GM19193 (cell line): ENCODE results near the gene GTF3C2.

Source experiments
- POLR2A ChIP-seq: IDR thresholded peaks from 4 replicates; pipeline ENCODE4 v1.6.1; 2011; ENCODE audit not compliant: insufficient read depth, insufficient read length; ENCODE audit errors: extremely low read depth

Gene GTF3C2, protein sequence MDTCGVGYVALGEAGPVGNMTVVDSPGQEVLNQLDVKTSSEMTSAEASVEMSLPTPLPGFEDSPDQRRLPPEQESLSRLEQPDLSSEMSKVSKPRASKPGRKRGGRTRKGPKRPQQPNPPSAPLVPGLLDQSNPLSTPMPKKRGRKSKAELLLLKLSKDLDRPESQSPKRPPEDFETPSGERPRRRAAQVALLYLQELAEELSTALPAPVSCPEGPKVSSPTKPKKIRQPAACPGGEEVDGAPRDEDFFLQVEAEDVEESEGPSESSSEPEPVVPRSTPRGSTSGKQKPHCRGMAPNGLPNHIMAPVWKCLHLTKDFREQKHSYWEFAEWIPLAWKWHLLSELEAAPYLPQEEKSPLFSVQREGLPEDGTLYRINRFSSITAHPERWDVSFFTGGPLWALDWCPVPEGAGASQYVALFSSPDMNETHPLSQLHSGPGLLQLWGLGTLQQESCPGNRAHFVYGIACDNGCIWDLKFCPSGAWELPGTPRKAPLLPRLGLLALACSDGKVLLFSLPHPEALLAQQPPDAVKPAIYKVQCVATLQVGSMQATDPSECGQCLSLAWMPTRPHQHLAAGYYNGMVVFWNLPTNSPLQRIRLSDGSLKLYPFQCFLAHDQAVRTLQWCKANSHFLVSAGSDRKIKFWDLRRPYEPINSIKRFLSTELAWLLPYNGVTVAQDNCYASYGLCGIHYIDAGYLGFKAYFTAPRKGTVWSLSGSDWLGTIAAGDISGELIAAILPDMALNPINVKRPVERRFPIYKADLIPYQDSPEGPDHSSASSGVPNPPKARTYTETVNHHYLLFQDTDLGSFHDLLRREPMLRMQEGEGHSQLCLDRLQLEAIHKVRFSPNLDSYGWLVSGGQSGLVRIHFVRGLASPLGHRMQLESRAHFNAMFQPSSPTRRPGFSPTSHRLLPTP

GRCh38 chr2:27356382-27357181 lies at the start of gene GTF3C2:
TSS of gene GTF3C2 (minus strand) at chr2:27356764. CDS start at chr2:27343554, 13,210 bp downstream.
- peak; percentile 69 for TF ChIP-seq POLR2A

DNA sequence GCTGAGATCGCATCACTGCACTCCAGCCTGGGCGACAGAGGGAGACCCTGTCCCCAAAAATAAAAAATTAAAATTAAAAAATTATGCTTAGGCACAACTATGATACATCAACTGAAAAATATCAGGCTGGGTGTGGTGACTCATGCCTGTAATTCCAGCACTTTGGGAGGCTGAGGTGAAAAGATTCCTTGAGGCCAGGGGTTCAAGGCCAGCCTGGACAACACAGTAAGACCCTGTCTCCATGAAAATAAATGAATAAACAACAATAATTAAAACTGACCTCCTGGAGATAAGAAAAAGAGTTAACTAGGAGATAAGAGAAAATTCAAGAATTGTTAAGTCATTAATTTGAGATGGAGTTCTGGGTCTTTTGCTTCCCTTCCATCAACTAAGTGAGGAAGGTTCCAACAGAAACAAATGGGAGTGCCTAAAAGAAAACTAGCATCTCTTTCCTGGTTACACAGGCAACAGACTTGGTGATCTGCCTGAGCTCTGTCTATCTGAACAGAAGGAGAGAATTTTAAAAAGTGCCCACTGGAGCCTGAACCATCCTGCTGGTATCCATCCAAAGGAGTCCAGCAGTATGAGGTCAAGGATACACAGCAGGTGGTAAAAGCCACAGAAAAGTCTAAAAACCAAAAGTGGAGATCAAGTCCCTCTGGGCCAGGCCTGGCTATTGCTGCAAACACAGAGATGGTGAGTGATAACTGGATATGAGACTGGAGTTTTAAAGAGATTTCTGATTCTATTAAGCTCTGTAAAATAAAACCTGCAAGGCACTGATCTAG lies 44.0 kb upstream of the GTF3C2 start:
- TF ChIP-seq POLR2A, result no peak

DNA sequence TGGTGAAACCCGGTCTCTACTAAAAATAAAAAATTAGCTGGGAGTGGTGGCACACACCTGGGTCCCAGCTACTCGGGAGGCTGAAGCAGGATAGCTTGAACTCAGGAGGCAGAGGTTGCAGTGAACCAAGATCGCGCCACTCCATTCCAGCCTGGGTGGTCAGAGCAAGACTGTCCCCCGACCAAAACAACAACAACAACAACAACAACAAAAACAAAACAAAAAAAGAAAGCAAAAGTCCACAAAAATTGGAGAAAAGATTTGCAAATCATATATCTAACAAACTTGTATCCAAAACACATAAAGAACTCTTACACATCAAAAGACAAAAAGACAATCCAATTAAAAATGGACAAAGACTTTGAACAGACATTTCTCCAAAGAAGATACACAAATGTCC lies 42.4 kb upstream of the GTF3C2 start:
- no peak for TF ChIP-seq POLR2A

- TF ChIP-seq POLR2A, result no peak
Observed at GRCh38 chr2:27393225-27393624, 36.7 kb upstream of the GTF3C2 start.

DNA sequence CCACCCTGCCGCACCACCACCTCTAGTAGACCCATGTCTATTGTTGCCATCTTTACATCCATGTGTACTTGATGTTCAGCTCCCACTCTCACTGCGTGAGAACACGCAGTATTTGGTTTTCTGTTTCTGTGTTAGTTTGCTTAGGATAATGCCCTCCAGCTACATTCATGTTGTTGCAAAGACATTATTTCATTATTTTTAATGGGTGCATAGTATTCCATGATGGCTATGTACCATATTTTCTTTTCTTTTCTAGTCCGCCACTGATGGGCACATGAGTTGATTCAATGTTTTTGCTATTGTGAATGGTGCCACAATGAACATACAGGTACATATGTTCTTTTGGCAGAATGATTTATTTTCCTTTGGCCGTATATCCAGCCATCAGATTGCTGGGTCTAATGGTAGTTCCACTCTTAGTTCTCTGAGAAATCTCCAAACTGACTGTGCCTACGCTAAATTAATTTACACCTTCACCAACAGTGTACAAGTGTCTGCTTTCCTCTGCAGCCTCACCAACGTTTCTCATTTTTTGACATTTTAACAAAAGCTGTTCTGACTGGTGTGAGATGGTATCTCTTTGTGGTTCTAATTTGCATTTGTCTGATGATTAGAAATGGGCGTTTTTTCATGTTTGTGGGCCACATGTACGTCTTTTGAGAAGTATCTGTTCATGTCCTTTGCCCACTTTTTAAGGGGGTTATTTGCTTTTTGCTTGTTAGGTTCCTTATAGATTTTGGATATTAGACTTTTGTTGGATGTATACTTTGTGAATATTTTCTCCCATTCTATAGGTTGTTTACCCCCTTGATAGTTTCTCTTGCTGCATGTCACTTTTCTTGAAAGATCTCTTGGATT lies 34.5 kb upstream of the GTF3C2 start:
- TF ChIP-seq POLR2A, result no peak

GRCh38 chr2:27381577-27382181 lies 25.1 kb upstream of the GTF3C2 start:
- TF ChIP-seq POLR2A, result no peak

DNA sequence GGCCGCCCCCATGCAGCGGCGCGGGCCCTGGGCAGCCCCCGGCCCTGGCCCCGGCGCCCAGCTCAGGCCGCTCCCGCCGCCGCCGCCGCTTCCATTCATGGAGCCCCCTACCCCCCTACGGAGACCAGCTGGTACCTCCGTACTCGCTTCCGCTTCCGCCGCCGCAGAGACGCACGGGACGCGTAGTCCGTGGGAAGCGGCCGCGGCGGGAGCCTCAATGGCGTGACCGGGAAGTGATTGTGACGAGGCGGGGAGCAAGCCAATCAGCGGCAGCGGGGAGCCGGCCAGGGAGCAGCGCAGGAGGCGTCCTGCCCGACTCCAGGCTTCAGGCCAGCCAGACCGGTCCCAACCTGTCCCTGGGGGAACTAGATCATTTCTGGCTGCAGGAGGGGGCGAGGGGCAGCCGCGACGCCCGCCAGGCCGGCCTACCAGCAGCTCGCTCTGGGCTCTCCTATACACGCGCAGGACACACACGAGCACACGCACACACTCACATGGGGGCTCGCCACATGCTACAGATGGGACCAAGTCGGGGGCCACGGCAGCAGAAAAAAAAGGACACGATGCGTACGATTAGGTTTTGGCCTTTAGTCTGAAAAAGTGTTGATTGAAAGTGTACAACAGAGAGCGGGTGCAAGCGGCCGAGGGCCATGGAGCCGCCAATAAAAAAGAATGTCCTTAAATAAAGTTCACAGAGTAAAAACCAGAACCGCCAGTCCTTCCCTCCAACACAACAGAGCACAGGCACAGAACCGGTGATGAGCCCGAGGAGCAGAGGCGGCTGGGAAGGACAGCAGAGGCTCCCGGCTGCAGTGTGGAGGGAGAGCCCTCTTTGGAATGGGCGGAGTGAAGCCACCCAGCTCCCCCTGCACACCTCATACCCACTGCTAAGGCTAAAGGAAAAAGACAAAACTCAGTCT lies 24.3 kb upstream of the GTF3C2 start, which contains the start of gene ZNF513:
ZNF513 (minus strand) TSS at position 109 of the 920 bp plus-strand sequence. CDS start 208 bp downstream, outside the sequence.
- peak; percentile 80 for TF ChIP-seq POLR2A

DNA sequence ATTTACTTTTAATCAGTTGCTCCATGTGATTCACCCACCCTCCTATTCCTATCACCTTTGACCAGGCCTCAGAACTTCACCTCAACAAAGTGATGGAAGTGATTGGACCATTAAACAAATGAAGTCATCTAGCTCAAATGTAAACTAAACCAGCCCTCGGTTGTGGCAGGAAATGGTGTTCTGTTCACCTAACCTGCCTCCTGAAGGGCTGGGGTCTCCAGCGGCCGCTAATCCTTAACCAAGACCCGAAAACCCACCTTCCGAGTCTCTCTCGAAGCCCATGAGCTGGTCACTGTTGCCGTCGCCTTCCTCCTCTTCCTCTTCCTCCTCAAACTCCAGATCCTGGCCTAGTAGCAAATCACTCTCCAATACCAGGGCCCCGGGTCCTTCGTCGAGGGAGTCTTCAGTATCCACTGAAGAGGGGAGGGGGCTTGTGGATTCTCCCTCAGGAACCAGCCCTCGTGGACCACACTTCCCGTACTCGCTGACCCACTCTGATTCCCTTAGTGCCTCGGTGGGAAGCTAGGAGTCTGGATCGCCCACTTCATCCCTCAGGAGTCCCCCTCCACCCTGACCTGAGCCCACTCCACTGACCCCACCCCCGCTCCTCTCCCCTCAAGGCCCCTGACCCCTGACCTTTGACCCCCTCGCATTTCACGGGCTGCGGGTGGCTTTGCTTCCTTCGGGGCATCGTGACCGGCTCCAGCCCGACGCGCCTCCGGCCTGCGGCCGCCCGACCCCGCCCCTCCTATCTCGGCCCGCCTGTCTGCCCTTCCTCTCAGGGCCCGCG lies 23.5 kb upstream of the GTF3C2 start:
- TF ChIP-seq POLR2A, result no peak

DNA sequence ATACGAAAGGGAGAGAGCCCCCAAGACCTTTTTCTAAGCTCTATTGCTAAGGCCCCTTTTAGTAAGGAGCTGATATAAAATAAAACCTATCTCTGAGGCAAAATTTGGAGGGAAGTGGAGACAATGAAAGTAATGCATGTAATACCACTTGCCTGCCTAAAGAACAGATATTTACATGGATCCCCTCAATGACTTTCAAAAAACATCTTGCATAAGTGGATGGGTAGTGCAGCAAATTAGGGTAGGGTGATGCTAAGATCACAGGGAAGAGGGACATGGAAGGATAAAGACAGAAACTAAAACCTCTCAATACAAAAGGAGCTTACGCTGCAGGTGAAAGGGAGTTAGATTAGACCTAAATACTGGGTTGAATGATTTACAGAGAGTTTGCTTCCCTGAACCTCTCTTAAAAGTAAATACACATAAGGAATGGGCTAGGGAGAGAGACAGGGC lies 22.8 kb upstream of the GTF3C2 start:
- TF ChIP-seq POLR2A, result no peak

- TF ChIP-seq POLR2A, result no peak
Observed at GRCh38 chr2:27378809-27379290, 22.3 kb upstream of the GTF3C2 start.
